T-helper 17 cell (primary cell): ENCODE data around the gene FBN1. TPM values are rescaled to one million over a fixed set of nuclear protein-coding genes. Genes with fewer than 3 reads are reported as not detected.

Experiments used
- ATAC-seq: fragments of 150-1000 bp; cut with Tn5 transposase; 2 replicates; pipeline ENCODE4 v1.10.0; 2021; ENCODE audit warnings: mild to moderate bottlenecking, moderate library complexity
- DNase-seq, 3 donors: peaks; one replicate each; pipeline versions ENCODE4 v3.0.0 to v3.0.0-alpha.2; 2020 to 2021
- H3K9me3 ChIP-seq: one replicate; pipeline ENCODE4 v1.7.0; 2013; ENCODE audit warnings: low read length, mild to moderate bottlenecking; ENCODE audit not compliant: control insufficient read depth, poor library complexity, severe bottlenecking
- H3K27ac Mint-ChIP-seq: one replicate; pipeline ENCODE4 v1.8.0; 2022; ENCODE audit warnings: mild to moderate bottlenecking, moderate library complexity, mixed read lengths
- H3K27me3 Mint-ChIP-seq: one replicate; pipeline ENCODE4 v1.8.0; 2022; ENCODE audit warnings: mixed read lengths
- H3K36me3 Mint-ChIP-seq: one replicate; pipeline ENCODE4 v1.8.0; 2022; ENCODE audit warnings: low read depth, mixed read lengths
- H3K4me1 Mint-ChIP-seq: one replicate; pipeline ENCODE4 v1.8.0; 2022; ENCODE audit warnings: mild to moderate bottlenecking, mixed read lengths
- H3K4me3 Mint-ChIP-seq: one replicate; pipeline ENCODE4 v1.8.0; 2022; ENCODE audit warnings: mild to moderate bottlenecking, moderate library complexity, mixed read lengths
- total RNA-seq, 4 donors: library from RNA in 2 of 4; stranded (reverse) in 2 of 4; gene quantifications; one replicate each; pipeline ENCODE4 v1.2.3 and lab custom pipeline; 2022 to 2026

The FBN1 gene
- total RNA-seq, 2 donors from 2014 or later: 0.07 to 0.29 TPM

GRCh38 chr15:48493084-48493762 is 152.3 kb downstream of the FBN1 start:
- DNase-seq: no peak
- no peak overlapping the region for H3K27ac Mint-ChIP-seq
- H3K9me3 ChIP-seq: no peaks in the 10 kb centered on the region
- ATAC-seq: no peak
- H3K27me3 Mint-ChIP-seq: no peaks in the 10 kb centered on the region
- H3K36me3 Mint-ChIP-seq: no peaks in the 10 kb centered on the region
- no peak overlapping the region for H3K4me3 Mint-ChIP-seq
- H3K4me1 Mint-ChIP-seq: no peaks in the 10 kb centered on the region

GRCh38 chr15:48486228-48486627 is 159.3 kb downstream of the FBN1 start:
- no peak overlapping the region for H3K27ac Mint-ChIP-seq
- H3K36me3 Mint-ChIP-seq: no peaks in the 10 kb centered on the region
- no peaks in the 10 kb centered on the region for H3K9me3 ChIP-seq
- no peak overlapping the region for H3K4me3 Mint-ChIP-seq
- ATAC-seq (no peak), DNase-seq (no peak)
- no peaks in the 10 kb centered on the region for H3K27me3 Mint-ChIP-seq
- H3K4me1 Mint-ChIP-seq: no peaks in the 10 kb centered on the region

- Mint-ChIP-seq H3K27me3 (peaks cover 10% of the 10 kb centered on the region), H3K4me1 (no peaks in the 10 kb centered on the region), H3K4me3 (no peak overlapping the region), H3K36me3 (no peaks in the 10 kb centered on the region), H3K27ac (no peak overlapping the region)
- ATAC-seq (no peak), DNase-seq (no peak)
- no peaks in the 10 kb centered on the region for H3K9me3 ChIP-seq
These were observed 163.7 kb downstream of the FBN1 start for GRCh38 chr15:48481802-48482201.

GRCh38 chr15:48479751-48480150 is 165.8 kb downstream of the FBN1 start:
- Mint-ChIP-seq H3K4me1 (no peaks in the 10 kb centered on the region), H3K27ac (no peak overlapping the region), H3K4me3 (no peak overlapping the region), H3K27me3 (peaks cover 10% of the 10 kb centered on the region), H3K36me3 (no peaks in the 10 kb centered on the region)
- no peaks in the 10 kb centered on the region for H3K9me3 ChIP-seq
- ATAC-seq (no peak), DNase-seq (no peak)

GRCh38 chr15:48478581-48478980 is 166.9 kb downstream of the FBN1 start:
- H3K9me3 ChIP-seq: no peaks in the 10 kb centered on the region
- no peak for DNase-seq
- no peak overlapping the region for H3K4me3 Mint-ChIP-seq
- ATAC-seq: no peak
- H3K36me3 Mint-ChIP-seq: no peaks in the 10 kb centered on the region
- no peak overlapping the region for H3K27ac Mint-ChIP-seq
- H3K4me1 Mint-ChIP-seq: no peaks in the 10 kb centered on the region
- peaks cover 10% of the 10 kb centered on the region for H3K27me3 Mint-ChIP-seq

GRCh38 chr15:48477795-48478360 is 167.6 kb downstream of the FBN1 start:
- no peak overlapping the region for H3K4me3 Mint-ChIP-seq
- ATAC-seq: no peak
- H3K36me3 Mint-ChIP-seq: no peaks in the 10 kb centered on the region

GRCh38 chr15:48475600-48476395 is 169.7 kb downstream of the FBN1 start:
- ATAC-seq (no peak), DNase-seq (no peak)
- peaks cover 15% of the 10 kb centered on the region for H3K27me3 Mint-ChIP-seq
- no peaks in the 10 kb centered on the region for H3K9me3 ChIP-seq
- no peaks in the 10 kb centered on the region for H3K4me1 Mint-ChIP-seq
- no peaks in the 10 kb centered on the region for H3K36me3 Mint-ChIP-seq
- no peak overlapping the region for H3K4me3 Mint-ChIP-seq
- no peak overlapping the region for H3K27ac Mint-ChIP-seq

More at GRCh38 chr15:48477795-48478360, 167.6 kb downstream of the FBN1 start:
- H3K27me3 Mint-ChIP-seq: peaks cover 10% of the 10 kb centered on the region
- no peak overlapping the region for H3K27ac Mint-ChIP-seq
- H3K4me1 Mint-ChIP-seq: no peaks in the 10 kb centered on the region
- no peaks in the 10 kb centered on the region for H3K9me3 ChIP-seq
- no peak for DNase-seq

GRCh38 chr15:48473667-48474066 is 171.8 kb downstream of the FBN1 start:
- H3K9me3 ChIP-seq: no peaks in the 10 kb centered on the region
- DNase-seq (no peak), ATAC-seq (no peak)
- H3K27ac Mint-ChIP-seq: no peak overlapping the region
- peaks cover 18% of the 10 kb centered on the region for H3K27me3 Mint-ChIP-seq
- no peaks in the 10 kb centered on the region for H3K36me3 Mint-ChIP-seq
- no peaks in the 10 kb centered on the region for H3K4me1 Mint-ChIP-seq
- H3K4me3 Mint-ChIP-seq: no peak overlapping the region

GRCh38 chr15:48472756-48473155 is 172.8 kb downstream of the FBN1 start:
- ATAC-seq: no peak
- no peak overlapping the region for H3K27ac Mint-ChIP-seq
- no peak overlapping the region for H3K4me3 Mint-ChIP-seq
- DNase-seq: no peak
- no peaks in the 10 kb centered on the region for H3K4me1 Mint-ChIP-seq
- H3K27me3 Mint-ChIP-seq: peaks cover 15% of the 10 kb centered on the region
- H3K36me3 Mint-ChIP-seq: no peaks in the 10 kb centered on the region
- no peaks in the 10 kb centered on the region for H3K9me3 ChIP-seq

- no peaks in the 10 kb centered on the region for H3K4me1 Mint-ChIP-seq
- H3K27me3 Mint-ChIP-seq: peaks cover 8% of the 10 kb centered on the region
- H3K9me3 ChIP-seq: no peaks in the 10 kb centered on the region
- DNase-seq (no peak), ATAC-seq (no peak)
- no peak overlapping the region for H3K4me3 Mint-ChIP-seq
- H3K36me3 Mint-ChIP-seq: no peaks in the 10 kb centered on the region
- H3K27ac Mint-ChIP-seq: no peak overlapping the region
These were observed 174.4 kb downstream of the FBN1 start for GRCh38 chr15:48471073-48471472.

- Mint-ChIP-seq H3K27ac (no peak overlapping the region), H3K4me3 (no peak overlapping the region), H3K36me3 (no peaks in the 10 kb centered on the region), H3K27me3 (peaks cover 8% of the 10 kb centered on the region), H3K4me1 (no peaks in the 10 kb centered on the region)
- no peak for DNase-seq
- no peaks in the 10 kb centered on the region for H3K9me3 ChIP-seq
- ATAC-seq: no peak
These were observed 175.4 kb downstream of the FBN1 start for GRCh38 chr15:48470096-48470495.

- H3K9me3 ChIP-seq: no peaks in the 10 kb centered on the region
- no peak for DNase-seq
- peaks cover 8% of the 10 kb centered on the region for H3K27me3 Mint-ChIP-seq
- no peak for ATAC-seq
- H3K4me1 Mint-ChIP-seq: no peaks in the 10 kb centered on the region
- no peak overlapping the region for H3K27ac Mint-ChIP-seq
- no peaks in the 10 kb centered on the region for H3K36me3 Mint-ChIP-seq
- H3K4me3 Mint-ChIP-seq: no peak overlapping the region
These were observed 175.8 kb downstream of the FBN1 start for GRCh38 chr15:48469681-48470080.

GRCh38 chr15:48469271-48469670 is 176.2 kb downstream of the FBN1 start:
- Mint-ChIP-seq H3K4me1 (no peaks in the 10 kb centered on the region), H3K36me3 (no peaks in the 10 kb centered on the region), H3K4me3 (no peak overlapping the region), H3K27me3 (peaks cover 8% of the 10 kb centered on the region), H3K27ac (no peak overlapping the region)
- ATAC-seq (no peak), DNase-seq (no peak)
- no peaks in the 10 kb centered on the region for H3K9me3 ChIP-seq
